GM12875 (cell line): Measurements from ENCODE around the gene FAM241B.

Source experiments
- H3K4me3 ChIP-seq: one replicate; pipeline ENCODE4 v1.5.1; 2011; ENCODE audit warnings: low read depth, low read length, control low read depth
- TF ChIP-seq, protein P1 (sequence below): IDR thresholded peaks from 2 replicates; pipeline ENCODE4 v1.5.1; 2011; ENCODE audit warnings: low read depth, mild to moderate bottlenecking, control low read depth, inconsistent platforms, low read length, moderate library complexity, borderline replicate concordance; ENCODE audit not compliant: insufficient read depth

FAM241B gene

DNA sequence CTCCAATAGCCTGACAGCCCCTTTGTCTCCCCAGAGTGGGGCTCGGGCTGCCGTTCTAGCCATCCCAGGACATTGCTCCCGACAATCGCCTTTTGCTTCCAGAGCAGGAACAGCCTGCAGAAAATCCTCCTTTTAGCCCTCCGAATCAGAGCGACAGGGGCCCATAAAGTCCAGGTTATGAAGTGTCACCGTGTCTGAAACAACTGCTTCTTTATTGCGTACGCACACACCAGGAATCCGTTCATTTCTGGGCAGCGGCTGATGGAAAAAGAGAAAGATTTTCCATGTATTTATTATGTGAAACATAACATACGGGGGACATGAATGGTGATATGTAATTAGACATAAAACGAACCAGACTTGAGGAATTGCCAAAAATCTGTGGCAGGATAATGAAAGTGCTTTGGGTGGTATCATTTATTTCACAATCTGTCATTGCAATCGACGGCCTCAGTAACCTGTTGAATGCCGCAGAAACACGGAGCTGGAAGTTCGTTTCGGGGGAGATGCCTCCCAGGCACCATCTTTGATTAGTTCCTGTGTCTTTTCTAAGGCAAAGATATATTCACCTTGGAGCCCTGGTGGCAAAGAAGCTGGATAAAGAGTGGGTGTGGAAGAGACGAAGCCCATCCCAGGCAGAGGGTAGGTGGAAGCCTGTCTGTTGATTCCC, 48.1 kb downstream of the FAM241B start:
- TF ChIP-seq, protein P1, sequence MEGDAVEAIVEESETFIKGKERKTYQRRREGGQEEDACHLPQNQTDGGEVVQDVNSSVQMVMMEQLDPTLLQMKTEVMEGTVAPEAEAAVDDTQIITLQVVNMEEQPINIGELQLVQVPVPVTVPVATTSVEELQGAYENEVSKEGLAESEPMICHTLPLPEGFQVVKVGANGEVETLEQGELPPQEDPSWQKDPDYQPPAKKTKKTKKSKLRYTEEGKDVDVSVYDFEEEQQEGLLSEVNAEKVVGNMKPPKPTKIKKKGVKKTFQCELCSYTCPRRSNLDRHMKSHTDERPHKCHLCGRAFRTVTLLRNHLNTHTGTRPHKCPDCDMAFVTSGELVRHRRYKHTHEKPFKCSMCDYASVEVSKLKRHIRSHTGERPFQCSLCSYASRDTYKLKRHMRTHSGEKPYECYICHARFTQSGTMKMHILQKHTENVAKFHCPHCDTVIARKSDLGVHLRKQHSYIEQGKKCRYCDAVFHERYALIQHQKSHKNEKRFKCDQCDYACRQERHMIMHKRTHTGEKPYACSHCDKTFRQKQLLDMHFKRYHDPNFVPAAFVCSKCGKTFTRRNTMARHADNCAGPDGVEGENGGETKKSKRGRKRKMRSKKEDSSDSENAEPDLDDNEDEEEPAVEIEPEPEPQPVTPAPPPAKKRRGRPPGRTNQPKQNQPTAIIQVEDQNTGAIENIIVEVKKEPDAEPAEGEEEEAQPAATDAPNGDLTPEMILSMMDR: no peak
- H3K4me3 ChIP-seq: no peak overlapping the region

DNA sequence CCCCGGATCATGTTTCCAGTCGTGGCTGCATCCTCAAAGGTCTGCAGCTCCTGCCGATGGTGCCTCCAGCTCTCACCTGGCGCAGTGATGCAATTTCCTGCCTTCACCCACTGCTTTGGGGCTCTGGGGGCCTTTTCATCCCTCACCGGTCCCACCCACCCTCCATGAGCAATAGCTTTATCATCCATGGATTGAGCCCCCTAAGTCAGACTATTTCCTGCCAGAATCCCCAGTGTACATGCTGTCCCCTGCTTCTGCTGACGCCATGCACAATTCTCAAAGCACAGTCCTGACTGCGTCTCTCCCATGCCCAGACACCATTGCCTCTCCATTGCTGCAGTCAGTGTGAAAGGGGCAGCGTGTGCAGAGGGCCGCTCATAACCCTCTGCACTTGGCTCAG, 49.7 kb downstream of the FAM241B start:
- no peak overlapping the region for H3K4me3 ChIP-seq
- TF ChIP-seq, protein P1: no peak

DNA sequence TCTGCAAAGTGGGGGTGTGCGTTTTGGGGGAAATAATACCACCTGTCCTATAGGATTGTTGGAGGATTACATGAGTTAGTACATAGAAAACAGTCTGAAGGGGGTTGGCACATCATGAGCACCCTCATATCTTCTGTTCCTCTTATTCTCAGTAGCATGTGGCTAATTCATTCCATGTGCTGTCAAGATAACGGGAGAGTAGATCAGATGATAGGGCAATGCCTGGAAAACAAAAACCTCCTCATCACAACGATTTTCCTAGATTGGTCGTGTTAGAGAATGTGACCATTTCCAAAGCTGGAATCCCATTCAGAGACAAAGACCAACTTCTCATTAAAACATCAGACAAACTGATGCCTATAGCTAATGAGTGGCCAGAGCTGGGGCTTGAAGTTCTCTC, 50.6 kb downstream of the FAM241B start:
- TF ChIP-seq, protein P1: no peak
- no peak overlapping the region for H3K4me3 ChIP-seq

DNA sequence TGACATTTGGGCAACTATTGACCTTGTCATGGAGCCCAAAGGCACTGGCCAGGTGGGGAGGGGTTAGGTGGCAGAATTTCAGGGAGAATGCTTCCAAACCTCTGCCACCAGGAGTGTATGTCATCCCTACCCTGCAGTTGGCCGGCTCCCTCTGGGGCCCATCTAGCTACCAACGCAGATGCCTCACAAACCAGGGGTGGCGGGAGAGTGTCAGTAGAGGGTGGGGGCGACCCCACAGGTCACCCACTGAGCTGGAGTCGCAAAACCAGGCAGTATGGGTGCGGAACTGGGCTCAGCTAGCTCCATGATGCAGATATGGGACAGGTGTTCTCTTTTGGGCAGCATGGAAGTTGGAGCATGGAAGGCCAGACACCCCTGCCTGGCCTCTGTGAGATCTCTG, 51.4 kb downstream of the FAM241B start:
- TF ChIP-seq, protein P1: no peak
- no peak overlapping the region for H3K4me3 ChIP-seq

DNA sequence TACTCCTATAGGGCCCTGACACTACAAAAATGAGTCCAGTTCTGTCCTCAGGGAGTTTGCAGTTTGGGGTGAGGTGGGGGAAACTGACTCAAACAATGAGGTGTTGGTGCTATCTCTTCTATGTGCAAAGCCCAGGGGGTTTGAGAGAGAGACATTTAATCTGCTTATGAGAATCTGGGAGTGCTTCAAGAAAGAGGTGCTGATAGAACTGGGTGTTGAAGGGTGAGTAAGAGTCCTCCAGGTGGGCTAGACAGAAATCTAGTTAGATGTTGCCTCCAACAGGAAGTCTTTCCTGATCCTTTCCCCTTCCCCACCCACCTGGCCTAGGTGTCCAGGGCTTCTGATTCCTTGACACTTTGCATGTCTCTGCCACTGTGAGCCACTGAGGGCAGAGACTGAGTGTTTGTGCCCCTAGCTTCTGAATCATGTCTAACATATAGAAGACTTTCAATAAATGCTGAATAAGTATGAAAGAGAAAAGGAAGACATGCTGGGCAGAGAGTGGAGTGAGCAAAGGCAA, 53.0 kb downstream of the FAM241B start:
- TF ChIP-seq, protein P1: no peak
- no peak overlapping the region for H3K4me3 ChIP-seq
